GM19351 (cell line): ENCODE data around the gene FZD4.
"Not testable (repeated sequence)": the region's sequence is repeated elsewhere in the genome, so short reads cannot be mapped to it uniquely, and the experiment has no call there.

ENCODE experiments used
- ATAC-seq: cut with Tn5 transposase; IDR thresholded peaks from one replicate; pipeline ENCODE4 v1.9.1; 2021; ENCODE audit warnings: mild to moderate bottlenecking, moderate library complexity; ENCODE audit not compliant: unreplicated experiment

The FZD4 gene

DNA sequence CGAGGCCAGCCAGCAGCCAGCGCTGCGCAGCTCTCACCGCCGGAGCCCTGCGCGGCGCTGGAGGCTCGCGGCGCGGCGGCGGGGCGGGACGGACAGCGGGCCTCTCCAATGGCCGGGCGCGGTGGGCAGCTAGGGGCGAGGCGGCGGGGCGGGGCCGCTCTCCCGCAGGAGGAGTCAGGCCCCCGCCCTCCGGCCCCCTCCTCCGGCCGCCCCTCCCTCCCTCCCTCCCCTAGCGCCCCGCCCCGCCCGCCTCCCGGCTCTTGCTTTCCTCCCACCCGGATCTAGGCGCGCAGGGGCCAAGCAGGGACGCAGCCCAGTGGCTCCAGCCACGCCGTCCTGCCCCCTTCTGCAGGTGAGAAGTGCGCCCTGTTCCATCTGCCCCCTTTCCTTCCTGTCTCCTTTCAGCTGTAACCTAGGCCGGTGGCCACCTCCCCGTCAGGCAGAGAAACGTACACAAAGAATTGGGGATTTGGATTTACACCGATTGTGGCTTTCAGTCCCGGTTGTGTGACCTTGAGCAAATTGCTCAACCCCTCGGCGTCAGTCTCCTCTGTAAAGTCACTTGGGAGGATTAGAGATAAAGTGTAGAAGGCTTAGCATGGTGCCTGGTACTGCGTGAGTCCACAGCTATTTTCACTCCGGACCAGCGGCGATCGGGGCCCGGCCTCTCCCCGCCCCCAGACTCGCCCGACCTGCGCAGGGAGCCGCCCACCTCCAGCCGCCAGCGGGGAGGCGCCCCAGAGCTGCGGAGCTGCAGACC lies at the start of gene FZD4:
Gene FZD4 (minus strand): TSS at position 35 of the 760 bp plus-strand sequence. CDS start 310 bp downstream, outside the sequence.
- peak; percentile 93 for ATAC-seq

DNA sequence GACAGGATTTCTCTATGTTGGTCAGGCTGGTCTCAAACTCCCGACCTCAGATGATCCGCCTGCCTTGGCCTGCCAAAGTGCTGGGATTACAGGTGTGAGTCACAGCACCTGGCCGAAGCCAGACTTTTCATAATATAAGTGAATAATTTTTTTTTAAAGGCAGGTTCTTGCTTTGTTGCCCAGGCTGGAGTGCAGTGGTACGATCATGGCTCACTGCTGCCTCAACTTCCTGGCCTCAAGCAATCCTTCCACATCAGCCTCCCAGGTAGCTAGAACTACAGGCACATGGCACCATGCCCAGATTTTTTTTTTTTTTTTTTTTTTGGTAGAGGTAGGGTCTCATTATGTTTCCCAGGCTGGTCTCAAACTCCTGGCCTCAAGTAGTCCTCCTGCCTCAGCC lies 49.1 kb upstream of the FZD4 start:
- ATAC-seq = not testable (repeated sequence)

DNA sequence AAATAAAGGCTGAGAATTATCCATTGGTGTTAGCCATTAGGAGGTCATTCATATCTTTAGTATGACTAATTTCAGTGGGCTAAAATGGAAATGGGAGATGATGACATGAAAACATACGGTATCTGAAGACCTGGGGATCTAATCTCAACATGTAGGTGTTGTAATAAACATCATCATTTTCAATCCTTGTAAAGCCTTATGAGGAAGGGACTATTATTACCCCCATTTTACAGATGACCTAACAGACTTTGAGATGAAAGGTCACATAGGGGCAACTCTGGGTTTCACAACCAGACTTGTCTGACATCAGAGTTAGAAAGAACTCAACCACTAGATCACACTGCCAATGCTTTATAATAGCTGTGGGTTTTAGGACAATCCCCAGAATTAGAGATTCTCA lies 47.7 kb upstream of the FZD4 start:
- ATAC-seq = no peak

DNA sequence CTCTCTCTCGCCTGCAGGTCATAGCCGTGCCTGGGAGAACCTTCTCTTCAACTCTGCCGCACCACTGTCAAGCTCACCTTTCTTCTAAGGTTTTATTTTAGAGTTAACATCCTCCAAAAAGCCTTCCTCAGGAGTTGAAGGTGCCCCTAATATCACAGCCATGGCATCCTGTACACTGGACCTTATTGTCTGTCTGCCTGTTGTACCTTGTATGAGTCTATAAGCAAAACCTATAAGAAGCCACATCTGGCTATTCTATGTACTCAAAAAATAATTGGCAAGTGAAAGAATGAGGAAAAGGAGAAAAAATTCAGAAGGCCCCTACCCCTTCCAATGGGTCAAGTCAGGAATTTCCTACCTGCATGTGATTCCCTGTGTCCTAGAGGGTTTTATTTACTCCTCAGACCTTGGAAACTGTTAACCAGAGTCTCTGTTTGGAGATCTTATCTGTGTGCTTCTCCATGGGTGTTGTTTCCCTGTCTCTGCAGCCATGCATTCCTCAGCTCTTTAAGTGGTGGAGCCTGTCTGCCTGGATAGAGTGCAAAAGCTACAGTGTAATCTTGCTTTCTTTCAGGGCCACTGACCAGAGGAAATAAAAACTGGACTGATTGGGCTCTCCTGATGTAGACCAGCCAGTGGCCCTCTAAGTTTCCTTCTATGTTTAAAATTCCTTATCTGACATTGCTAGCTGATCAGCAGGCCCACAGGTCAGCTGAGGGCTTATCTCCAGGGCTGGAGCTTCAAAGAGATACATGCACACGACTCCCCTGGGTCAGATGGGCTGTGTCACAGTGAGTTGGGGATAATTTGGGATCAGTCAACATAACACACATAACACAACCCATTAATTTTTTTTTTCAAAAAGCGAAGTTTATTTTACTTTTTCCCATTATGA lies 44.9 kb upstream of the FZD4 start:
- ATAC-seq = no peak

DNA sequence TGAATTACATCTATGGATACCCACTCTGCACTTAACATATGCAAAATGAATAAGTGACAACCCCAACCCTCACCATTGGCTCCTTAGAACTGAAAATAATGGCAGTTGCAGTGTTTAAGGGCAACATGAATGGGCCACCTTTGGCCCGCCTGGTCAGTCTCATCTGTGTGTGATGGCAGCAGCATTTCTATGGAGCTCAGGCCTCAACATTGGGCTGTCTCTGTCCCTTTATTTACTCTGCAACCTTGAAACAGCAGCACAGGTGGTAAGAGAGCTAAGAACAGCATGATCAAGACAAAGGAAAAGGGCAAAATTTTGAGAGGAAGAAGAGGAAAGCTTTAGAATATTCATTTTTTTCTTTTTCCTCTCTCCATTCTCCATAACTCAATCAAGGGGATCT lies 44.2 kb upstream of the FZD4 start:
- ATAC-seq = no peak

DNA sequence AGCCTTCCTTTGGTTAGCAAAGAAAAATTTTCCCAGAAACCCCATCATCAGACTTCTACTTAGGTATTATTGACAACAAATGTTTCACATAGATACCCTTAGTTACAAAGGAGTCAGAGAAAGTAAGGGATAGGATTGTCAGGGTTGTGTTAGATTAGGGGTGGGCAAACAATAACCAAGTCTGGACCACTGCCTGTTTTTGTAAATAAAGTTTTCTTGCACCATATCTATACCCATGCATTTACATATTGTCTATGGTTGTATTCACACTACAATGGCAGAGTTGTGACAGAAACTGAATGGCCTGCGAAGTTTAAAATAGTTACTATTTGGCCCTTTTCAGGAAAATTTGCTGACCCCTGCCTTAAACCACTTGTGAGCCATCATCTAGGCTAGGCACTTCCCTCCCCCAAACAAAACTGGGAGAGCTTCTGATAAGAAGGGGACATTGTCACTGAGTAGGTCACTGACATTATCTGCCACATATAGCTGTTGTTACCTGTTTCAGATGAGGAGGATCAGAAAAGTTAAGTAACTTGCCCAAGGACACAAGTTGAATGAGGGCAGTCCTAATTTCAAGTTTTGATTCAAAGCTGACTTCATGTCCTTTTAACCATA lies 41.9 kb upstream of the FZD4 start:
- ATAC-seq = no peak

DNA sequence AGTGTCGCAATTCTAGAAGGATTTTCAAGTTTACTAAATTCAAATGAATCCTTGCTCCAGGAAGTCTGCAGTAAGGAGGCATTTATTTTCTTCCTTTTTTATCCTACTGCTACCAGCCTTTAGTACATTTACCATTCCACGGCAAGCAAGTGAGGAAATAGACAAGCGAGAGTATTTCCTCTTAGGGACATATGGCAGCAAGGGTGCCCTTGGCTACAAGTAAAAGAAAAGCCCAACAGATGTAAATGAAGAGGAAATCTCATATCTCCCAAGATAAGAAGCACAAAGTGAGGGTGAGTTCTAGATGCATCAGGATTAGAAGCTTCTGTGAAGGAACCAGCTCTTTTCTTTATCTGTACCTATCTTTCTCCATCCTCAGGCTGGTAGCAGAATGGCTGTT lies 37.8 kb upstream of the FZD4 start:
- ATAC-seq = no peak

DNA sequence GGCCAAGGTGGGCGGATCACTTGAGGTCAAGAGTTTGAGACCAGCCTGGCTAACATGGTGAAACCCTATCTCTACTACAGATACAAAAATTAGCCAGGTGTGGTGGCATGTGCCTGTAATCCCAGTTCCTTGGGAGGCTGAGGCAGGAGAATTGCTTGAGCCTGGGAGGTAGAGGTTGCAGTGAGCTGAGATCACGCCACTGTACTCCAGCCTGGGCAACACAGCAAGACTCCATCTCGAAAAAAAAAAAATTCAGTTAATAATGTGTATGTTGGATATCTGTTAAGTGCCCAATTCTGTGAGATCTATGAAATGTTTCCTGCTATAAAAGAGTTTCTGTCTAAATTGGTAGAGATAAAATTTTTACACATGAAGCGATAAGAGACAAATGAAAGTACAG lies 37.1 kb upstream of the FZD4 start:
- ATAC-seq = not testable (repeated sequence)

DNA sequence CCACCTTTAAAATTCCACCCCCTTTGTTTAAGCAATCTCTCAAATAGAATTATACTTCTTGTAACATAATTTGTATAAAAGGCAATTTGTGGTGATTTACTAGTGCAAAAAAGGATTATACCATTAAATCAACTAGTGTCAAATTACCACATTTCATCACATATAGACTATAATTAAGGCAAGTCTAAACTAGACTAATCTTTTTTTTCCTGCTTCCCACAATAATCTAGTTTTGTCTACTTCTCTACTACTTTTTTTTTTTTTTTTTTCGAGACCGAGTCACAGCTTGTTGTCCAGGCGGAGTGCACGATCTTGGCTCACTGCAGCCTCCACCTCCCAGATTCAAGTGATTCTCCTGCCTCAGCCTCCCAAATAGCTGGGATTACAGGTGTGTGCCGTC lies 36.1 kb upstream of the FZD4 start:
- ATAC-seq = no peak

DNA sequence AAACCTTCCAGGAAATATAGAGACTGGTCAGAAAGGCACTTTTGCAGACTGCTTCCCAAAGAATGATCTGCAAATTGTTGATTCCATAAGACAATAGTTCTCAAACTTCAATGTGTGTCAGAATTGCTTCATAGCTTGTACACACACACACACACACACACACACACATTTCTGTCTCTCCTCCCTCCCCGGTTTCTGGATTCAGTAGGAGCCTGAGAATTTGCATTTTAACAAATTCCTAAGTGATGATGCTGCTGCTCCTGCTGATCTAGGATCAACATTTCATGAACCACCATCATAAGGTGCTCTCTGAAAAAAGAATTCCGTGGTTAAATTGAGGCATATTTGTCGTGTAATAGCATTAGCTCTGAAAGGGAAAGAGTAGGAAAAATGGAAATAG lies 35.3 kb upstream of the FZD4 start:
- no peak for ATAC-seq

DNA sequence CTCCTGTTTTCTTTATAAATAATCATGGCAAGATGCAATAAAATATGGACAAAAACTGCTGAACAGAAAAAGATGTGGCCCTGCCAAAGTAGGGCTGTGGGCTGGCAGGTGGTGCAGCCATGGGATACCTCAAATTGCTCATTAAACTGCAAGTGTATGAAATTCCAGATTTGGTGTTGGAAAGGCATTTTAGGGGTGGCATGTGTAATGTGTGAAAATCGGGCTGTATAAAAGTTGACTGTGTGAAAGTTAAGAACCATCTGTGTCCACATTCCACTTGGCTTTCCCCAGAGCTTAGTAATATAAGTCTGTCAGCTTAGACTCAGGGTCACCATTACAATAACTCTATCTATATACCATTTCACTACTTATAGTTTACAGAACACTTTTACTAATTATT lies 34.8 kb upstream of the FZD4 start:
- ATAC-seq = no peak

DNA sequence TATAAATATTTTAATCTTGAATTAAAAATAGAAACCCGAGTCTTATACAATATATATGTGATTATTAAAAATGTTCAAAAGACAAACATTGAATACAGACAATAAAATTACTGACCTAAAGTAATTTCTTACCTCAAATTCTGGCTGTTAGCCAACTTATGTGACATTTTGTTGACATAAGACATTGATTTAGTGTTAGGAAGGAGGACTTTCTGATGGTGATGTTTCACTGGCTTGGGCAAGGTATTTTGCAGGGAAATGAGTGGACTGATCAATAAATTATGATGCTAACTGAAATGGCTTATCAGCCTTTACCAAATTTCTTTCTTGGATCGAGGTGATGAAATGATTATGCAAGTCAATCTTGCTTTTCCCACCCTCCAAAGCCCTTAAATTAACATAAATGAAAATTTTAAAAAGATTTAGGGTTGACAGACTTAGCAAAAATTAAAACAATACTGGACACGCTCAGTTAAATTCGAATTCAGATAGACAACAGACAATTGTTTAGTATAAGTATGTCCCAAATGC lies 33.2 kb upstream of the FZD4 start:
- ATAC-seq = no peak

DNA sequence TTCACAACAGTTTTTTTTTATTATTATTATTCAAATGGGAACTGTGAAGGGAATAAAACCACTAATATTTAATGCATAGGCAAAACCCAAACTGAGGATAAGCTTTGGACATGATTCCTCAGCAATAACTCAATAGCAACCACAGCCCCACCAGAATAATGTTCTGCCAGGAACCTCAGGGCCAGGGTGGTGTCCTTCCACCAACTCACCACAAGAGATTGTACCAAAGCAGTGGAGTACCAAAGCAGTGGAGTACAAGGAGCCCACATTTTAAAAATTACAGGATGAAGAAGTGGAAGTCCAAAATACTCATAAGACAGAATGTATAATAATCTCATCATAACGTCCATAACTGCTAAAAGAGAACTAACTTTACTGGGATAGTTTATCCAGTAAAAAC lies 32.5 kb upstream of the FZD4 start:
- no peak for ATAC-seq

DNA sequence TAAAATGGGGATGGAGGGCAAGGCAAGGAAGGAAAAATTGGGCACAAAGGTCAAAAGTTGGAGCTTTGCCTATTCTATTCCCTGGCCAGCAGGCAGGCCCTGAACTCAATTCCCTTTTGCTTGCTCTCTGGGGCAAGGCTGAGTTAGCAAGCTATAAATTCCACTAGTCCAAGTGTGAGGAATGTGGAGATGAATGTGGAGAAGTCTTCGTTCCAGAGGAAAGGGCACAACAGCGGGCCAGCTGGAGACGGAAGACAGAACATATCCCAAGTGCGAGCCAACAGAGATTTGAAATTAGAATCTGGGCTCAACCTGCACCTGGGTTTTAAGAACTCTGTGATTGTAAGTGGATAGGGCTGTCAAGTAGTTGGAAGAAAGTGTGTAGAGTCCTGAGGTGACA lies 29.5 kb upstream of the FZD4 start:
- ATAC-seq = no peak

DNA sequence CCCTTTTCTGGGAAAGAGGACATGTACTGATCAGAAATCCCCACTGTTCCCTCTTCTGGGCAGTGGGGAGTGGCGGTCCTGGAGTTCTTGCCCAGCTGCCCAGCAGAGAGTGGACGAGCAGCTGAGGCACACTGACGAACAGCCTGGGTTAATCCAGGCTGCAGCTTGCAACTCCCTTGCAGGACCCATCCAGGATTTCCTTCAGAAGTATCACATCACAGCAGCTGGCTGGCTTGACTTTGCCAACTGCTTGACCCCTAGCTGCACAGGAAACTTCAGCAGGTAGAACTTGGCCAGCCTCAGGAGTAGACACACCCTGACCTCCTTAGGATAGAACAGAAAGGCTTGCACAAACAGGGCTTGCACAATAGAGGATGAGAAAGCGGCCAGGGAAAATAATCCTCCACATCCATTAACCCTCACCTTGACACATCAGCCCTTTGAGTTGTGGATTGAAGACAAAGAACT lies 27.9 kb upstream of the FZD4 start:
- ATAC-seq = no peak

DNA sequence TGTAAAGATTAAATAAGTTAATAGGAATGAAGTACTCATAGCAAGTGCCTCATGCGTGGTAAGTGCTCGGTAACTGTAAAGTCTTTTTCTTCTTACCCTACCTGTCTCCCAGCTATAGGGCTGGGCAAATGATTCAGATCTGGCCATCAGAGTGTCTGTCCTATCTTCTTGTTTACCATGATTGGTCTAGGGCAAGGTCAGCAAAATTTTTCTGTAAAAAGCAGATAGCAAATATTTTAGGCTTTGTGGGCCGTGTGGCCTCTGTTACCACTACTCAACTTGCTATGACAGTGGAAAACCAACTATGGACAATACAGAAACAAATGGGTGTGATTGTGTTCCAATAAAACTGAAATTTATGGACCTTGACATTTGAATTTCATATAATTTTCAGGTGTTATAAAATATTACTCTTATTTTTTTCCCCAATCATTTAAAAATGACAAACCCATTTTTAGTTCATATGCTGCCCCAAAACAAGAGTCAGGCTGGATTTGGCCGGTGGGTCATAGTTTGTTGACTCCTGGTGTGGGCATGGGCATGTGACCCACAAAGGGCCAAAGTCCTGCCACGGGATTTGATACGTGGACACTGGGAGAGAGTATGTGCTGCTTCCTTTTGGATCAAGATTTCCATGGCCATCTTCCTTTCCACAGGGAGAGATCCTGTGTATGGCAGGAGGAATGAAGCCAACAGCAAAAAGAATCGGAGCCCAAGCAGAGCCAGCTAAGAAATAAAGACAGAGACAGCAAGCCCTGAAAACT lies 26.8 kb upstream of the FZD4 start:
- no peak for ATAC-seq

DNA sequence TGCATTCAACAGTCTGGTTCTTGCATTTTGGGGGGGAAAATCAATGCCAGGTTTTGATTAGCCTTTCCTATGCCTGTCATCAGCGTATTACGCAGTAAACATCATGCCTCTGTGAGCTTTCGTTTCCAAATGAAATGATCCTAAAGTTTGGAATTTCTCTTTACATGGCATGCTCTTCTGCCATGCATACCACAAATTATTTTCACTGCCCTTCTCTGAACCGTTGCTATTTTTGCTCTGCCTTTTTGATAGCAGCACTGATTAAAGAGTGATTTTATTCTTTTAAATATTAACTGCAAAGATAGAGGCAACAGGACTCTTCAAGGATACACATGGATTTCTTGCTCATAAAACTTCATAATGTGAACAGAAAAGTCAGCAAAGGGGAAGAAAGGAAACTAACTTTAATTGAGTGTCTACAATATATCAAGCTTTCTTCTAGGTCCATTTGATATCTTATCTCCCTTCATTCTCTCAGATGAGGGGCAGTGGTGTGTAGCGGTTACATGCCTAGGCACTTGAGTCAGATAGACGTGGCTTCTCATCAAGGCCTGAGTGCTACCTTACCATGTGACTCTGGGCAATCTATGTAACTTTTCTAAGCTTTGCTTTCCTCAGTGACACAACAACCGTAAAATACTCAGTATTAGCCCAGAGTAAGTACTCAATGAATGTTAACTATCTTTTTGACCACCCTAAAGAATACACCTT lies 25.0 kb upstream of the FZD4 start:
- no peak for ATAC-seq

DNA sequence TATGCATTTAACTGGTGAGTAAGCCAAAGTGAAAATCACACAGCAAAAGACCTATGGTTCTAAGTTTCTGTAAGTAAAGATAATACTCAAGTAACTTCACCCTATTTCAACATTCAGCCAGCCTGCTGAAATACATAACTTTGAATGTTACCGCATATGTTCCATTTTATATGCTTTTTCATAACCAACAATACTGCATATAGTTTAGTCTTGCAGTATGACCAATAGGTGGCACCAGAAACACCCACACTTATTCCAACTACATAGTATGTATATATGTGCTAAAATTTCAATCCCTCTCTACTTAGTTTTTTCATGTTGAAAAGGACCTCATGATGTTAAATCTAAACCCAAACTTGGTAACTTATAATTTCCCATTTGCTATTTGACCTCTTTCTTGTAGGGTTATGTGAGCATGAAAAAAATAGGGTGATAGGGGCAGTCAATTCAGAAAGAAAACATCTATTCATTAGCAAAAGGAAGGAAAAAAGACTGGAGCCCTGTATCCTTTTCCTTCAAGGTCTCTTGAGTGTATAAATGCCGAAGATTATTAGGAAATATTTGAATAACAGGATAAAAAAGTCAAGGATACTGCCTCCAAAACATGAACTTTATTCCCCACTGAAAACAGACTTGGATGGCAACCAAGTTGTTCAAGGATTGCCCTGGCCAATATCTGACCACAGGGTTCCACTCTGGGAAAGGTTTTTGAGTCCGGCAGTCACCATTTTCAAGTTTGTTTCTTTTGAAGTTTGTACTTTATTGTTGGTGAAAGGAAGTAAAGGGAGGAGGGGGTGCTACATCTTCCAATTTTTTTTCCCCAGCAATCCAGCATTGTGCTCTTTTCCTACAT lies 23.8 kb upstream of the FZD4 start:
- peak; percentile 96 for ATAC-seq

DNA sequence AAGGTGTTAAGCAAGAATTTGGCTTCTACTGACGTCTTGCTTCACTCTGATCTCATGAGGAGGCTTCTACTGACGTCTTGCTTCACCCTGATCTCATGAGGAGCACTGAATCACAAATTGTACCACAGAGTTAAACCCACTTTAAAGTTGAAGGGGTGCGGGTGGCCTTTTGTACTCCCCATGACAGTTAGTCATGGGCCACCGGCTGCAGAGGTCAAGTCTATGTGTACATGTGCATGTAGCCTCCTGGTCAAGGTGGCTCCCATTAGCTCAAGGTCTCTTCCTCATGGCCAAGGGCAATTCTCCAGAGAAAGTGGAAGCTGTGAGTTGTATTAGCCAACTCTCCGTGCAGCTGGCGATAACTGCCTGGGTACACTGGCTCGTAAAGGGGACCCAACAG lies 23.1 kb upstream of the FZD4 start:
- no peak for ATAC-seq
